ENCODE measurements around the gene PPP2R3A.

PPP2R3A gene

DNA sequence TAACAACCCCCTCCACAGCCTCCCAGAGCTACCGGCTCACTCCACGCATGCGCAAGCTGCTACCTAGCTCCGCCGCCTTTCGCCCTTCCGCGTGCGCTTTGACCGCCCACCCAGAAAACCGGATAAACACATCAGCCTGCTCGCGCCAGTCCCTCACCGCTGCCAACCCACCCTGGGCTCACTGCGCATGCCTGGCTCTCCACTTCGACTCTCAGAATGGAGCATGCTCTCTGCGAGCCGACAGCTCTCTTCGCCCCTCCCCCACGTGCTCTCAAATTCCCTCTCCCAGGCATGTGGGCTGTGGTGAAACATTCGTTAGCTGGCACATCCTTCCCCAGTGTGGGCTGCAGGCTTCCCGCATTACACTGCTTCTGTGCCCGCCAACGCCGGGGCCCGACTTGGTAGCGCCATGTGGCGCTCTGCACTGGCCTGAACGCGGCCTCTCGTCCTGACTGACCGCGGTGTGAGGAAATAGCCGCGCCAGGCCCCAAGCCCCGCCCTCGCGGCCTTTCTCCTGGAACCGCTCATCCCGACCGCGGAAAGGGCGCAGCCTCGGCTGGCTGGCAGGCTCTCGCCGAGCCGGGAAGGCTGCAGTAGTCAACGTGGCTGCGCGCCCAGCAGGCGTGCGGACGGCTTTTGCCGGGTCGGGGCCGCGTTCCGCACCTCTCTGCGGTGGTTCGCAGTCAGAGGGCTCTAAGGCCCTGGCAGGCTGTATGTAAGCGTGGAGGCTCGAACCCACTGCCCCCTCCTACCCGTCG, 231.1 kb downstream of the PPP2R3A start:
- peak; percentile 99 for DNase-seq (ENCODE audit: low read depth)

DNA sequence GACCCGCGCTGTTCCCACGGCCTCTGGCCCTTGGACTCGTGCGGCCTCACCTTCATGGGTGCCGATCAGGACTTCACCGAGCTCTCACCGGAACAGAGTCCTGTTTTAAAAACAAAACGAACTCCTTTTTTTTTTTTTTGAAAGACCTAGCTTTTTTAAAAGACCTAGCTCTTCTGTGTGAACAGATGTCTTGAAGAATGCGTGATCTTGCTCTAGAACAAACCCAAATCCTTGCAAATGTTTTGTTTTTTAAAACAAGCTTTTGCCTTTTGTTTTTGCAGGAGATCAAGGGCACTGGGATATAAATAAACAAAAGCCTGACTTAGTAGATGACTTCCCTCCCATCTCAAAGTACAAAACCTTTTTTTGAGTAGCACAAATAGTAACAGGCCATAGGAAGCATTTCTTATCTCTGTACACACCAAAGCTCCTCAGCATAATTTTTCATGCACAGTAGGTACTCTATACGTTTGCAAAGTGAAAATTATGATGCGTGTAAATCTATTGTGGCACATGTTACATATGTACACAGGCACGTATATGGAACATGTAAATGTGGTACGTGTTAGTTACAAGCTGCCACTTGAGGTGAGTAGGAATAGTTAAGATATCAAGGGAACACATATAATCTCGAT, 231.7 kb downstream of the PPP2R3A start:
- no peak for DNase-seq (ENCODE audit: low read depth)
